ENCODE results near the gene ATG4D. TPM values are rescaled to one million over a fixed set of nuclear protein-coding genes. Genes with fewer than 3 reads are reported as not detected.

The ATG4D gene
- total and polyA plus RNA-seq, 9 donors = 16.4 to 25.6 (median 24.8) TPM

- Histone ChIP-seq H3K4me3 (ENCODE audit: low read length) (no peak overlapping the region), H3K27ac (ENCODE audit: low read length) (no peak overlapping the region), H3K9me3 (replicated peaks; ENCODE audit: control insufficient read depth, low read depth, low read length) (no peaks in the 10 kb centered on the region), H3K36me3 (ENCODE audit: control insufficient read depth, insufficient read depth, low read length) (no peaks in the 10 kb centered on the region), H3K27me3 (ENCODE audit: control insufficient read depth, insufficient read depth, low read length) (peaks cover 32% of the 10 kb centered on the region), H3K4me1 (ENCODE audit: control insufficient read depth, insufficient read depth, low read length) (peaks cover 8% of the 10 kb centered on the region)
- 83% methylated on average over 12 of the region's 16 CpGs for WGBS (ENCODE audit: insufficient coverage)
- DNase-seq = no peak
These were observed 35.7 kb upstream of the ATG4D start for GRCh38 chr19:10508036-10508435.

DNA sequence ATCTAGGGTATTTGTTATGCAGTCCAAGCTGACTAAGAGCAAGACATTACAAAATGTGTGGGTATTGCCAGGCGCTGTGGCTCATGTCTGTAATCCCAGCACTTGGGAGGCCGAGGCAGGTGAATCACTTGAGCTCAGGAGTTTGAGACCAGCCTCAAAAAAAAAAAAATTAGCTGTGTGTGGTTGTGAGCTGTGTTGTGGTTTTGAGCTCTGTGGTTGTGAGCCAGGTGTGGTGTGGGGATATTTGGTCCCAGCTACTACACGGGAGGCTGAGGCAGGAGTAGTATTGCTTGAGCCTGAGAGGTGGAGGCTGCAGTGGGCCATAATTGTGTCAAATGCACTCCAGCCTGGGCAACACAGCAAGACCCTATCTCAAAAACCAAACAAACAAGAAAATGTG lies 35.0 kb upstream of the ATG4D start:
- Histone ChIP-seq H3K4me3 (ENCODE audit: low read length) (no peak overlapping the region), H3K27me3 (ENCODE audit: control insufficient read depth, insufficient read depth, low read length) (peaks cover 38% of the 10 kb centered on the region), H3K4me1 (ENCODE audit: control insufficient read depth, insufficient read depth, low read length) (peaks cover 8% of the 10 kb centered on the region), H3K9me3 (replicated peaks; ENCODE audit: control insufficient read depth, low read depth, low read length) (no peaks in the 10 kb centered on the region), H3K36me3 (ENCODE audit: control insufficient read depth, insufficient read depth, low read length) (no peaks in the 10 kb centered on the region), H3K27ac (ENCODE audit: low read length) (no peak overlapping the region)
- no peak for DNase-seq
- WGBS (ENCODE audit: insufficient coverage) = 90% methylated on average over 2 of the region's 3 CpGs

- 3% methylated on average over 15 of the region's 15 CpGs for WGBS (ENCODE audit: insufficient coverage)
- Histone ChIP-seq H3K27ac (ENCODE audit: low read length) (no peak overlapping the region), H3K4me1 (ENCODE audit: control insufficient read depth, insufficient read depth, low read length) (peaks cover 8% of the 10 kb centered on the region), H3K9me3 (replicated peaks; ENCODE audit: control insufficient read depth, low read depth, low read length) (no peaks in the 10 kb centered on the region), H3K36me3 (ENCODE audit: control insufficient read depth, insufficient read depth, low read length) (no peaks in the 10 kb centered on the region), H3K4me3 (ENCODE audit: low read length) (no peak overlapping the region), H3K27me3 (ENCODE audit: control insufficient read depth, insufficient read depth, low read length) (peaks cover 55% of the 10 kb centered on the region)
- peak; percentile 17 for DNase-seq
These were observed 33.4 kb upstream of the ATG4D start for GRCh38 chr19:10510301-10510802.

- Histone ChIP-seq H3K27me3 (ENCODE audit: control insufficient read depth, insufficient read depth, low read length) (peaks cover 83% of the 10 kb centered on the region), H3K9me3 (replicated peaks; ENCODE audit: control insufficient read depth, low read depth, low read length) (no peaks in the 10 kb centered on the region), H3K4me3 (ENCODE audit: low read length) (no peak overlapping the region), H3K36me3 (ENCODE audit: control insufficient read depth, insufficient read depth, low read length) (no peaks in the 10 kb centered on the region), H3K27ac (ENCODE audit: low read length) (no peak overlapping the region), H3K4me1 (ENCODE audit: control insufficient read depth, insufficient read depth, low read length) (peaks cover 19% of the 10 kb centered on the region)
- WGBS (ENCODE audit: insufficient coverage) = 77% methylated on average over 6 of the region's 7 CpGs
- DNase-seq = no peak
These were observed 30.5 kb upstream of the ATG4D start for GRCh38 chr19:10513223-10513622.

GRCh38 chr19:10514211-10515145 lies 29.2 kb upstream of the ATG4D start:
- H3K36me3 ChIP-seq (ENCODE audit: control insufficient read depth, insufficient read depth, low read length) = no peaks in the 10 kb centered on the region
- 7% methylated on average over 95 of the region's 107 CpGs for WGBS (ENCODE audit: insufficient coverage)
- H3K27me3 ChIP-seq (ENCODE audit: control insufficient read depth, insufficient read depth, low read length) = peaks cover 94% of the 10 kb centered on the region
- DNase-seq = no peak
- H3K4me3 ChIP-seq (ENCODE audit: low read length) = no peak overlapping the region
- peaks cover 29% of the 10 kb centered on the region for H3K4me1 ChIP-seq (ENCODE audit: control insufficient read depth, insufficient read depth, low read length)
- H3K9me3 ChIP-seq (replicated peaks; ENCODE audit: control insufficient read depth, low read depth, low read length) = no peaks in the 10 kb centered on the region
- no peak overlapping the region for H3K27ac ChIP-seq (ENCODE audit: low read length)

GRCh38 chr19:10516064-10516385 lies 27.7 kb upstream of the ATG4D start:
- 88% methylated on average over 3 of the region's 5 CpGs for WGBS (ENCODE audit: insufficient coverage)
- H3K9me3 ChIP-seq (replicated peaks; ENCODE audit: control insufficient read depth, low read depth, low read length) = no peaks in the 10 kb centered on the region
- DNase-seq = no peak
- H3K27me3 ChIP-seq (ENCODE audit: control insufficient read depth, insufficient read depth, low read length) = peaks cover 92% of the 10 kb centered on the region
- H3K27ac ChIP-seq (ENCODE audit: low read length) = no peak overlapping the region
- peaks cover 22% of the 10 kb centered on the region for H3K4me1 ChIP-seq (ENCODE audit: control insufficient read depth, insufficient read depth, low read length)
- H3K36me3 ChIP-seq (ENCODE audit: control insufficient read depth, insufficient read depth, low read length) = no peaks in the 10 kb centered on the region
- H3K4me3 ChIP-seq (ENCODE audit: low read length) = no peak overlapping the region

GRCh38 chr19:10516671-10517286 lies 26.9 kb upstream of the ATG4D start:
- Histone ChIP-seq H3K9me3 (replicated peaks; ENCODE audit: control insufficient read depth, low read depth, low read length) (no peaks in the 10 kb centered on the region), H3K4me3 (ENCODE audit: low read length) (peak overlapping the region; percentile 21), H3K27ac (ENCODE audit: low read length) (no peak overlapping the region), H3K4me1 (ENCODE audit: control insufficient read depth, insufficient read depth, low read length) (peaks cover 22% of the 10 kb centered on the region), H3K36me3 (ENCODE audit: control insufficient read depth, insufficient read depth, low read length) (no peaks in the 10 kb centered on the region), H3K27me3 (ENCODE audit: control insufficient read depth, insufficient read depth, low read length) (peaks cover 88% of the 10 kb centered on the region)
- DNase-seq = no peak
- WGBS (ENCODE audit: insufficient coverage) = 17% methylated on average over 4 of the region's 10 CpGs

- Histone ChIP-seq H3K36me3 (ENCODE audit: control insufficient read depth, insufficient read depth, low read length) (no peaks in the 10 kb centered on the region), H3K27me3 (ENCODE audit: control insufficient read depth, insufficient read depth, low read length) (peaks cover 82% of the 10 kb centered on the region), H3K4me3 (ENCODE audit: low read length) (peak within 1 kb of the TSS; percentile 22), H3K4me1 (ENCODE audit: control insufficient read depth, insufficient read depth, low read length) (peaks cover 22% of the 10 kb centered on the region), H3K27ac (ENCODE audit: low read length) (peak within 1 kb of the TSS; percentile 55), H3K9me3 (replicated peaks; ENCODE audit: control insufficient read depth, low read depth, low read length) (no peaks in the 10 kb centered on the region)
- 1% methylated on average over 34 of the region's 39 CpGs for WGBS (ENCODE audit: insufficient coverage)
- DNase-seq = peak; percentile 12
These were observed 26.3 kb upstream of the ATG4D start, which contains the start of gene S1PR5 for GRCh38 chr19:10517361-10517759. Gene S1PR5, minus strand, starts transcription at chr19:10517447. Its CDS starts 2,436 bp downstream, at chr19:10515011.

GRCh38 chr19:10517760-10518443 lies 25.8 kb upstream of the ATG4D start:
- no peaks in the 10 kb centered on the region for H3K9me3 ChIP-seq (replicated peaks; ENCODE audit: control insufficient read depth, low read depth, low read length)
- DNase-seq = peak; percentile 30
- H3K4me1 ChIP-seq (ENCODE audit: control insufficient read depth, insufficient read depth, low read length) = peaks cover 22% of the 10 kb centered on the region
- H3K36me3 ChIP-seq (ENCODE audit: control insufficient read depth, insufficient read depth, low read length) = no peaks in the 10 kb centered on the region
- H3K4me3 ChIP-seq (ENCODE audit: low read length) = peak overlapping the region; percentile 22
- H3K27me3 ChIP-seq (ENCODE audit: control insufficient read depth, insufficient read depth, low read length) = peaks cover 76% of the 10 kb centered on the region
- H3K27ac ChIP-seq (ENCODE audit: low read length) = peak overlapping the region; percentile 55
- 0% methylated on average over 13 of the region's 27 CpGs for WGBS (ENCODE audit: insufficient coverage)

Data from muscle of leg (tissue), 11 donors.